ENCODE results near the gene ADGRD1.
"Not testable (repeated sequence)": the region's sequence is repeated elsewhere in the genome, so short reads cannot be mapped to it uniquely, and the experiment has no call there.

The ADGRD1 gene

DNA sequence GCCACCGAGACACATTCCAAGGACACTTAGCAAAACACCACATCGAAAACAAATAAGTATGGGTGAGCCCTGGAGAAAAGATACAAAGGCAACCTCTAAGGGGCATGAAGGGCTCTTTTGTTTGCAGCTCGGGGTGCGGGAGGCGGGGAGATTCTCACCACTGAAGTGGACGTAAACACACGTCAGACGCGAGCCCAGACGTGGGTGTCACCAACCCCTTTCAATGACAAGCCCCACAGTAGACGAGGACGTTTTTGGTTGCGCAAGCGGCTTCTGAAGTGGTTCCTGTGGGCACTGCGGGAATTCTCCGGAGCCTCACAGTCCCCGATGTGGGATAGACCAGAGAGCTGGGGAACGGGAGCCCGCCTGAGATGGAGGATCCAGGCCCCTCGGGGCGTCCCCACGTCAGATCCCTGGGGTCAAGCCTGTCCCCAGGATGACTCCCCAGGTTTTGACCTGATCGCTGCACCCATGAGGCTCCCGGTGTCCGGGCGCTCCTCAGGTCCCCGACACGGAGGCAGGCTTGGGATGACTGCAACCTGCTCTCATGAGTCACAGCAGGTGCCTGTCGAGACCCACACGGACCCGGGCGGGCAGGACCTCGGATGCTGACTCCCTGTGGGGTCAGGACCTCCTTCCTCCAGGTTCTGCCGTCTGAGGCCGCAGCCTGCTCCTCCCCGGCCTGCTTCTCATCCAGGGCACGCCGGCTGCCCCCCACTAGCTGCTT lies 20.3 kb upstream of the ADGRD1 start:
- DNase-seq (ENCODE audit: low read depth, low spot score): no peak
- TF ChIP-seq, protein P1, sequence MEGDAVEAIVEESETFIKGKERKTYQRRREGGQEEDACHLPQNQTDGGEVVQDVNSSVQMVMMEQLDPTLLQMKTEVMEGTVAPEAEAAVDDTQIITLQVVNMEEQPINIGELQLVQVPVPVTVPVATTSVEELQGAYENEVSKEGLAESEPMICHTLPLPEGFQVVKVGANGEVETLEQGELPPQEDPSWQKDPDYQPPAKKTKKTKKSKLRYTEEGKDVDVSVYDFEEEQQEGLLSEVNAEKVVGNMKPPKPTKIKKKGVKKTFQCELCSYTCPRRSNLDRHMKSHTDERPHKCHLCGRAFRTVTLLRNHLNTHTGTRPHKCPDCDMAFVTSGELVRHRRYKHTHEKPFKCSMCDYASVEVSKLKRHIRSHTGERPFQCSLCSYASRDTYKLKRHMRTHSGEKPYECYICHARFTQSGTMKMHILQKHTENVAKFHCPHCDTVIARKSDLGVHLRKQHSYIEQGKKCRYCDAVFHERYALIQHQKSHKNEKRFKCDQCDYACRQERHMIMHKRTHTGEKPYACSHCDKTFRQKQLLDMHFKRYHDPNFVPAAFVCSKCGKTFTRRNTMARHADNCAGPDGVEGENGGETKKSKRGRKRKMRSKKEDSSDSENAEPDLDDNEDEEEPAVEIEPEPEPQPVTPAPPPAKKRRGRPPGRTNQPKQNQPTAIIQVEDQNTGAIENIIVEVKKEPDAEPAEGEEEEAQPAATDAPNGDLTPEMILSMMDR (IDR thresholded peaks at IDR 0.05; ENCODE audit: insufficient read depth, low read length, missing control alignments): no peak
- ChIA-PET POLR2A (no interaction called here), CTCF (no interaction called here)
- H3K4me3 ChIP-seq (ENCODE audit: low read depth, low read length): no peak overlapping the region

DNA sequence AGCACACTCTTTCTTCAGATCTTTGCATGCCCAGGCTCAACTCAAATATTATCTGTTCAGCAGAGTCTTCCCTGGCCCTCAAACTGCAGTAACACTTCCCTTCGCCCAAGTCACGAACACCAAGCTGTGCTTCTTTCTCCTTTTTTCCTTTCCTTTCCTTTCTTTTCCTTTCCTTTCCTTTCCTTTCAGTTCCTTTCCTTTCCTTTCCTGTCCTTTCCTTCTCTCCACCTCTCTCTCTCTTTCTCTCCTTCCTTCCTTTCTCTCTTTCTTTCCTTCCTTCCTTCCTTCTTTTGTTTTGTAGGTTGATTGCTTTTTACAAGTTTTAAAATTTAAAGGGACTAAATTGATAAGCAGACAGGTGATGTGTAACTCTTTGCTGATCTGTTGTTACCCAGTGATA lies 19.0 kb upstream of the ADGRD1 start:
- ChIA-PET POLR2A (no interaction called here), CTCF (no interaction called here)
- no peak for DNase-seq (ENCODE audit: low read depth, low spot score)
- TF ChIP-seq, protein P1 (IDR thresholded peaks at IDR 0.05; ENCODE audit: insufficient read depth, low read length, missing control alignments): no peak
- no peak overlapping the region for H3K4me3 ChIP-seq (ENCODE audit: low read depth, low read length)

DNA sequence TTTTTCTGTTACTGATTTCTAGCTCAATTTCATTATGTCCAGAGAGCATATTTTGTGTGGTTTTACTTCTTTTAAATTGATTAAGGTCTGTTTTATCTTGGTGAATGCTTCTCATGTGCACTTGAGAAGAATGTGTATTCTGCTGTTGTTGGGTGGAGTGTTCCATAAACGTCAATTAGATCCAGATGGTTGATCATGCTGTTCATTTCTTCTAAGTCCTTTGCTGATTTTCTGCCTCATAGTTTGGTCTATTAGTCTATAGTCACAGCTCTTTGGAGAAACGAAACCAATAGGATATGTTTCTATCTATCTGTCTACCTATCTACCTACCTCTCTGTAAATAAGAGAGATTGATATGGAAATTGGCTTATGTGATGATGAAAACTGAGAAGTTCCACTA lies 17.1 kb upstream of the ADGRD1 start:
- TF ChIP-seq, protein P1 (IDR thresholded peaks at IDR 0.05; ENCODE audit: insufficient read depth, low read length, missing control alignments): no peak
- no peak for DNase-seq (ENCODE audit: low read depth, low spot score)
- CTCF ChIA-PET: no interaction called here
- POLR2A ChIA-PET: no interaction called here
- H3K4me3 ChIP-seq (ENCODE audit: low read depth, low read length): no peak overlapping the region

DNA sequence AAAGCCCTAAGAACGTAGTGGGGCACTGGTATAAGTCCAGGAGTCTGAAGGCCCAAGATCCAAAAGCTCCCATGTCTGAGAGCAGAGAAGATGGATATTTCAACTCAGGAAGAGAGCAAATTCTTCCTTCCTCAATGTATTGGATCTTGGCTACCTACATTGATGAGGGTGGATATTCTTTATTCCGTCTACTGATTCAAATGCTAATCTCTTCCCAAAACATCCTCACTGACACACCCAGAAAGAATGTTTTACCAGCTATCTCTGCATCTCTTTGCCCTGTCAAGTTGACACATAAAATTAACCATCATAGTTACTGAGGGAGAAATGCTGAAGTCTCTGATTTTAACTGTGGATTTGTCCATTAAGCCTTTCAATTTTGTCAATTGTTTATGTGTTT lies 16.6 kb upstream of the ADGRD1 start:
- TF ChIP-seq, protein P1 (IDR thresholded peaks at IDR 0.05; ENCODE audit: insufficient read depth, low read length, missing control alignments): no peak
- ChIA-PET POLR2A (no interaction called here), CTCF (no interaction called here)
- DNase-seq (ENCODE audit: low read depth, low spot score): no peak
- H3K4me3 ChIP-seq (ENCODE audit: low read depth, low read length): no peak overlapping the region

DNA sequence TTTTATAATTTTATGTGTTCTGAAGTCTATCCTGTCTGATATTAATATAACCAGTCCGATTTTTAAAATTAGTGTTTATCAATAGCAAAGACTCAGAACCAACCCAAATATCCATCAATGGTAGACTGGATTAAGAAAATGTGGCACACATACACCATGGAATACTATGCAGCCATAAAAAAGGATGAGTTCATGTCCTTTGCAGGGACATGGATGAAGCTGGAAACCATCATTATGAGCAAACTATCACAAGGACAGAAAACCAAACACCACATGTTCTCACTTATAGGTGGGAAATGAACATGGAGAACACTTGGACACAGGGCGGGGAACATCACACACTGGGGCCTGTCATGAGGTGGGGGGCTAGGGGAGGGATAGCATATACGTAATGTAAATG lies 16.2 kb upstream of the ADGRD1 start:
- DNase-seq (ENCODE audit: low read depth, low spot score); POLR2A ChIA-PET; H3K4me3 ChIP-seq (ENCODE audit: low read depth, low read length); CTCF ChIA-PET: not testable (repeated sequence)

DNA sequence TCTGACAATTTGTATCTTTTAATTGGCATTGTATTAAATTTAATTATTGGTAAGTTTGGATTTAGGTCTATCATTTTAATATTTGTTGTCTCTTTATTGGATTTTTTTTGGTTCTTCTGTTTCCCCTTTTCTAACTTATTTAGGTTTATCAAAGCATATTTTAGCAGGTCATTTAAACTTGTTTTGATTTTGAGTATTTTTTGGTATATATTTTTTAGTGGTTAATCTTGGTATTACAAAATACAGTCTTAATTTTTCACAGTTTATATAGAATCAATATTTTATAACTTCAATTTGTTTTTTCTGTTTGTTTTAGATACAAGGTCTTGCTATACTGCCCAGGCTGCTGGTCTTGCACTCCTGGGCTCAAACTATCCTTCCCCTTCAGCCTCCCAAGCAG lies 15.5 kb upstream of the ADGRD1 start:
- CTCF ChIA-PET: no interaction called here
- no peak for DNase-seq (ENCODE audit: low read depth, low spot score)
- POLR2A ChIA-PET: no interaction called here

DNA sequence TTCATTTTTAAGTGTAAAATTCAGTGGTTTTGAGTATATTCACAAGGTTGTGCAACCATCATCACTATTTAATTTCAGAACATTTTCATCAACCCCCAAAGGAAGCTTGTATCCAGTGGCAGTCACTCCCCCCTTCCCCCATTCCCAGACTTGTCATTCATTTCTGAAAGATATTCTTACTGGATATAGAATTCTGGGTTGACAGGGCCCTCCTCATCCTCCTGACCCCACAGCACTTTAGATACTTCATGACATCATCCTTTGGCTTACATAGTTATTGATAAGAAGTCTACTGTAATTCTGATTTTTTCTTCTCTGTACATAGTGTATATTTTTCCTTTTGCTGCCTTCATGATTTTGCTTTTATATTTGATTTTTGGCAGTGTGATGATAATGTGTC lies 8.8 kb upstream of the ADGRD1 start:
- POLR2A ChIA-PET: no interaction called here
- no peak overlapping the region for H3K4me3 ChIP-seq (ENCODE audit: low read depth, low read length)
- CTCF ChIA-PET: no interaction called here
- DNase-seq (ENCODE audit: low read depth, low spot score): no peak
- TF ChIP-seq, protein P1 (IDR thresholded peaks at IDR 0.05; ENCODE audit: insufficient read depth, low read length, missing control alignments): no peak

More for the DNA sequence above, 15.5 kb upstream of the ADGRD1 start:
- H3K4me3 ChIP-seq (ENCODE audit: low read depth, low read length): no peak overlapping the region
- TF ChIP-seq, protein P1 (IDR thresholded peaks at IDR 0.05; ENCODE audit: insufficient read depth, low read length, missing control alignments): no peak

Measured in AG04449 (cell line).